Mesenteric fat pad (tissue), 1 donor: ENCODE data around the gene SPON1. TPM values are rescaled to one million over a fixed set of nuclear protein-coding genes. Genes with fewer than 3 reads are reported as not detected.

ENCODE experiments used
- DNase-seq: peaks from one replicate; pipeline ENCODE4 v3.0.0-alpha.2; 2020; ENCODE audit warnings: low spot score
- total RNA-seq: library from RNA; stranded (reverse); fragmentation: NEBNext Ultra II Directional; extraction: Animal tissue kit (Norgen Biotek cat#: 25700); gene quantifications from one replicate; pipeline ENCODE4 v1.2.1, GENCODE V29; 2021
- donor health status: DM: yes; HTN: yes; CAD: no.

The SPON1 gene
- total RNA-seq, 1 donor from 2014 or later: 123 TPM

- DNase-seq: no peak
Measured at GRCh38 chr11:13942971-13943381, 19.5 kb upstream of the SPON1 start.

- no peak for DNase-seq
Measured at GRCh38 chr11:13944016-13944415, 18.5 kb upstream of the SPON1 start.

- no peak for DNase-seq
Measured at GRCh38 chr11:13944911-13945425, 17.6 kb upstream of the SPON1 start.

- no peak for DNase-seq
Measured at GRCh38 chr11:13947379-13947778, 15.1 kb upstream of the SPON1 start.

GRCh38 chr11:13949876-13950275 lies 12.6 kb upstream of the SPON1 start:
- no peak for DNase-seq

- no peak for DNase-seq
Measured at GRCh38 chr11:13952221-13952620, 10.3 kb upstream of the SPON1 start.

GRCh38 chr11:13952668-13953067 lies 9.9 kb upstream of the SPON1 start:
- no peak for DNase-seq

- no peak for DNase-seq
Measured at GRCh38 chr11:13954591-13954990, 7.9 kb upstream of the SPON1 start.

- no peak for DNase-seq
Measured at GRCh38 chr11:13955971-13956421, 6.5 kb upstream of the SPON1 start.

- no peak for DNase-seq
Measured at GRCh38 chr11:13956988-13957387, 5.5 kb upstream of the SPON1 start.

- no peak for DNase-seq
Measured at GRCh38 chr11:13958641-13959400, 3.7 kb upstream of the SPON1 start.

GRCh38 chr11:13962198-13962561 lies 343 bp upstream of the SPON1 start:
- DNase-seq: no peak

GRCh38 chr11:13963169-13963948 lies 836 bp downstream of the SPON1 start:
- no peak for DNase-seq

GRCh38 chr11:13963949-13964770 lies 1.6 kb downstream of the SPON1 start:
- DNase-seq: no peak

- DNase-seq: no peak
Measured at GRCh38 chr11:13964771-13965074, 2.2 kb downstream of the SPON1 start.

- no peak for DNase-seq
Measured at GRCh38 chr11:13965337-13965736, 2.8 kb downstream of the SPON1 start.

- no peak for DNase-seq
Measured at GRCh38 chr11:13966013-13966412, 3.5 kb downstream of the SPON1 start.

GRCh38 chr11:13966486-13966885 lies 4.0 kb downstream of the SPON1 start:
- DNase-seq: no peak

- no peak for DNase-seq
Measured at GRCh38 chr11:13970986-13971385, 8.5 kb downstream of the SPON1 start.

GRCh38 chr11:13972043-13972910 lies 9.8 kb downstream of the SPON1 start:
- no peak for DNase-seq

GRCh38 chr11:13972944-13973343 lies 10.4 kb downstream of the SPON1 start:
- no peak for DNase-seq
